Measurements from ENCODE around the gene IFTAP. TPM values are rescaled to one million over a fixed set of nuclear protein-coding genes. Genes with fewer than 3 reads are reported as not detected.

IFTAP gene
- total RNA-seq, 1 donor from 2014 or later: 17.3 TPM

GRCh38 chr11:36600180-36600579 is 5.9 kb downstream of the IFTAP start:
- H3K9me3 Mint-ChIP-seq (ENCODE audit: unreplicated experiment): no peaks in the 10 kb centered on the region

DNA sequence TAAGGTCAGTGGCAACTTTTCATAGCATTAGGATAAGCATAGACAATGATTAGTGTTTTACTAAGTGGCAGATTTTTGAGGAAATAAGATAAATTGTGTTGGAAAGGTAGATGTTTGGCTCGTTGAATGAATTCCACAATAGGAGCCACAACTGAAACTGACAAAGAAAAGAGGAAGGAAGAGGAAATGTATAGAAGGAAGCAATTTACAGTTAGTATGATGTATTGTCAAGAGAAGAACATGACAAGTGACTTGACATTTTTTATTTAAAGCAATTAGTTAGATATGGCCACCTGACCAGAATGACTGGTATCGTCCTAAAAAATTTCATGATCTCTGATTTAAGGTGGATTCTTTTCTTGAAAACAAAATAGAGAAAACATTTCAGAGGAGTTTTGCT is 6.9 kb downstream of the IFTAP start:
- no peak for FAIRE-seq
- no peaks in the 10 kb centered on the region for H3K9me3 Mint-ChIP-seq (ENCODE audit: unreplicated experiment)
- Histone ChIP-seq H3K27me3 (ENCODE audit: insufficient read depth, low read length) (no peaks in the 10 kb centered on the region), H3K9me3 (ENCODE audit: insufficient read depth, low read depth, low read length) (no peaks in the 10 kb centered on the region), H3K4me2 (ENCODE audit: low read length) (no peak overlapping the region), H2AFZ (ENCODE audit: low read depth, low read length) (no peak overlapping the region), H3K4me1 (ENCODE audit: insufficient read depth, low read length) (no peaks in the 10 kb centered on the region), H3K4me3 (ENCODE audit: insufficient read depth, low read depth, low read length) (no peak overlapping the region), H3K27ac (ENCODE audit: low read depth, low read length) (no peak overlapping the region), H3K79me2 (ENCODE audit: insufficient read depth, low read length) (no peaks in the 10 kb centered on the region), H4K20me1 (ENCODE audit: insufficient read depth, low read length) (no peaks in the 10 kb centered on the region), H3K9ac (ENCODE audit: low read length) (no peak overlapping the region), H3K36me3 (ENCODE audit: insufficient read depth, low read length) (no peaks in the 10 kb centered on the region)
- no peaks in the 10 kb centered on the region for H3K4me1 Mint-ChIP-seq (ENCODE audit: low read depth, unreplicated experiment)
- H3K27me3 Mint-ChIP-seq (ENCODE audit: low read depth, unreplicated experiment): no peaks in the 10 kb centered on the region
- no peak for DNase-seq (ENCODE audit: low read depth)
- no peak overlapping the region for H3K27ac Mint-ChIP-seq (ENCODE audit: unreplicated experiment)
- H3K4me3 Mint-ChIP-seq (ENCODE audit: unreplicated experiment): no peak overlapping the region
- H3K36me3 Mint-ChIP-seq (ENCODE audit: low read depth, unreplicated experiment): no peaks in the 10 kb centered on the region
- TF ChIP-seq EZH2 (IDR thresholded peaks at IDR 0.05; ENCODE audit: insufficient read depth, low read length) (no peak), CTCF (IDR thresholded peaks at IDR 0.05; ENCODE audit: insufficient read depth, low read depth, low read length) (no peak)

More at GRCh38 chr11:36600180-36600579, 5.9 kb downstream of the IFTAP start:
- Histone ChIP-seq H3K9ac (ENCODE audit: low read length) (no peak overlapping the region), H3K4me2 (ENCODE audit: low read length) (no peak overlapping the region), H3K9me3 (ENCODE audit: insufficient read depth, low read depth, low read length) (no peaks in the 10 kb centered on the region), H2AFZ (ENCODE audit: low read depth, low read length) (no peak overlapping the region), H3K27me3 (ENCODE audit: insufficient read depth, low read length) (no peaks in the 10 kb centered on the region), H3K4me3 (ENCODE audit: insufficient read depth, low read depth, low read length) (no peak overlapping the region), H3K79me2 (ENCODE audit: insufficient read depth, low read length) (no peaks in the 10 kb centered on the region), H3K36me3 (ENCODE audit: insufficient read depth, low read length) (no peaks in the 10 kb centered on the region), H4K20me1 (ENCODE audit: insufficient read depth, low read length) (no peaks in the 10 kb centered on the region), H3K27ac (ENCODE audit: low read depth, low read length) (no peak overlapping the region), H3K4me1 (ENCODE audit: insufficient read depth, low read length) (no peaks in the 10 kb centered on the region)
- Mint-ChIP-seq H3K4me3 (ENCODE audit: unreplicated experiment) (no peak overlapping the region), H3K27ac (ENCODE audit: unreplicated experiment) (no peak overlapping the region), H3K27me3 (ENCODE audit: low read depth, unreplicated experiment) (no peaks in the 10 kb centered on the region), H3K36me3 (ENCODE audit: low read depth, unreplicated experiment) (no peaks in the 10 kb centered on the region), H3K4me1 (ENCODE audit: low read depth, unreplicated experiment) (no peaks in the 10 kb centered on the region)
- DNase-seq (ENCODE audit: low read depth) (no peak), FAIRE-seq (no peak)
- TF ChIP-seq EZH2 (IDR thresholded peaks at IDR 0.05; ENCODE audit: insufficient read depth, low read length): no peak
- TF ChIP-seq CTCF (IDR thresholded peaks at IDR 0.05; ENCODE audit: insufficient read depth, low read depth, low read length): no peak

GRCh38 chr11:36602135-36602534 is 7.8 kb downstream of the IFTAP start:
- H3K9ac ChIP-seq (ENCODE audit: low read length): no peak overlapping the region
- no peaks in the 10 kb centered on the region for H3K27me3 ChIP-seq (ENCODE audit: insufficient read depth, low read length)
- H3K9me3 Mint-ChIP-seq (ENCODE audit: unreplicated experiment): no peaks in the 10 kb centered on the region
- no peaks in the 10 kb centered on the region for H3K36me3 Mint-ChIP-seq (ENCODE audit: low read depth, unreplicated experiment)
- no peaks in the 10 kb centered on the region for H3K4me1 Mint-ChIP-seq (ENCODE audit: low read depth, unreplicated experiment)
- no peaks in the 10 kb centered on the region for H3K4me1 ChIP-seq (ENCODE audit: insufficient read depth, low read length)
- DNase-seq (ENCODE audit: low read depth) (no peak), FAIRE-seq (no peak)
- no peak overlapping the region for H2AFZ ChIP-seq (ENCODE audit: low read depth, low read length)
- no peaks in the 10 kb centered on the region for H4K20me1 ChIP-seq (ENCODE audit: insufficient read depth, low read length)
- TF ChIP-seq EZH2 (IDR thresholded peaks at IDR 0.05; ENCODE audit: insufficient read depth, low read length): no peak
- TF ChIP-seq CTCF (IDR thresholded peaks at IDR 0.05; ENCODE audit: insufficient read depth, low read depth, low read length): no peak
- no peak overlapping the region for H3K27ac Mint-ChIP-seq (ENCODE audit: unreplicated experiment)
- H3K9me3 ChIP-seq (ENCODE audit: insufficient read depth, low read depth, low read length): no peaks in the 10 kb centered on the region
- H3K36me3 ChIP-seq (ENCODE audit: insufficient read depth, low read length): no peaks in the 10 kb centered on the region
- H3K27ac ChIP-seq (ENCODE audit: low read depth, low read length): no peak overlapping the region
- no peak overlapping the region for H3K4me2 ChIP-seq (ENCODE audit: low read length)
- H3K4me3 Mint-ChIP-seq (ENCODE audit: unreplicated experiment): no peak overlapping the region
- H3K4me3 ChIP-seq (ENCODE audit: insufficient read depth, low read depth, low read length): no peak overlapping the region
- no peaks in the 10 kb centered on the region for H3K79me2 ChIP-seq (ENCODE audit: insufficient read depth, low read length)
- H3K27me3 Mint-ChIP-seq (ENCODE audit: low read depth, unreplicated experiment): no peaks in the 10 kb centered on the region

Data from astrocyte (in vitro differentiated cells and primary cell).